KMS-11 (cell line): ENCODE measurements around the gene TJP3.

ENCODE experiments used
- H2AFZ ChIP-seq: fragments of 200-600 bp; sonication (generic); 2 replicates; pipeline ENCODE4 v1.6.1; 2016; ENCODE audit warnings: antibody characterized with exemption, mixed run types, low read depth
- H3K27ac ChIP-seq: fragments of 200-600 bp; sonication (generic); 2 replicates; pipeline ENCODE4 v1.6.1; 2016; ENCODE audit warnings: mild to moderate bottlenecking, mixed run types
- H3K27me3 ChIP-seq: fragments of 200-600 bp; sonication (generic); 2 replicates; pipeline ENCODE4 v1.6.1; 2017; ENCODE audit warnings: mild to moderate bottlenecking, low read depth, mixed run types, moderate library complexity; ENCODE audit not compliant: insufficient read depth
- H3K36me3 ChIP-seq: fragments of 200-600 bp; sonication (generic); 2 replicates; pipeline ENCODE4 v1.6.1; 2017; ENCODE audit warnings: mild to moderate bottlenecking, mixed run types; ENCODE audit not compliant: insufficient read depth
- H3K4me1 ChIP-seq: fragments of 200-600 bp; sonication (generic); 2 replicates; pipeline ENCODE4 v1.6.1; 2016; ENCODE audit warnings: mild to moderate bottlenecking, low read depth, mixed run types; ENCODE audit not compliant: poor library complexity, severe bottlenecking
- H3K4me2 ChIP-seq: fragments of 200-600 bp; sonication (generic); 2 replicates; pipeline ENCODE4 v1.7.0; 2016; ENCODE audit warnings: mild to moderate bottlenecking, mixed run types
- H3K4me3 ChIP-seq: fragments of 200-600 bp; sonication (generic); IDR thresholded peaks from 2 replicates; pipeline ENCODE4 v1.6.1; 2017; ENCODE audit warnings: low read depth, low read length, mixed read lengths; ENCODE audit not compliant: insufficient read depth
- H3K79me2 ChIP-seq: fragments of 200-600 bp; sonication (generic); 2 replicates; pipeline ENCODE4 v1.6.1; 2016; ENCODE audit warnings: low read depth, mixed run types; ENCODE audit not compliant: insufficient read depth
- H3K9ac ChIP-seq: fragments of 200-600 bp; sonication (generic); 2 replicates; pipeline ENCODE4 v1.6.1; 2016; ENCODE audit warnings: mild to moderate bottlenecking, mixed run types
- H4K20me1 ChIP-seq: fragments of 200-600 bp; sonication (generic); 2 replicates; pipeline ENCODE4 v1.6.1; 2016; ENCODE audit warnings: mild to moderate bottlenecking, mixed run types; ENCODE audit not compliant: insufficient read depth
- TF ChIP-seq, protein P1 (sequence below): fragments of 200-600 bp; sonication (generic); conservative IDR thresholded peaks from 2 replicates; pipeline ENCODE4 v1.6.1; 2017; ENCODE audit warnings: low read depth, mild to moderate bottlenecking, antibody characterized with exemption, low read length, moderate library complexity, mixed read lengths

The TJP3 gene

DNA sequence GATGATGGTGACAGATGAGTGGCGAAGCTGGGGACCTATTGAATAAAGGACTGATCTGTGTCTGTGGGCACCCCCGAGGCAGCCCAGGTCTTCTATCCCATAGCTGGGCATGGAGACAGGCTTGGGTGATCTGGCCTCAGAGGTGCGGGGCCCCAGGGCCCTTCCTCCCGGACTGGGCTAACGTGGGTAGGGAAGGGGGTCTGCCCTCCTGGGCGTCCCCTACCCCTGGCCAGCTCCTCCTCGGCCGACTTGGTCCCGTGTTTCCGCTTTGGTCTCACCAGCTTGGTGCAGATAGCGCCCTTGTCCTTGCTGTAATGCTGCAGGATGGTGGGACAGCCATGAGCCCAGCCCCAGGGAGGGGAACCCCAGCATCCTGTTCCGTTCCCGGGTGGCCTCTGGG, 74.7 kb downstream of the TJP3 start:
- H3K36me3 ChIP-seq, result no peaks in the 10 kb centered on the region
- no peak overlapping the region for H3K27ac ChIP-seq
- no peak overlapping the region for H3K9ac ChIP-seq
- TF ChIP-seq, protein P1, sequence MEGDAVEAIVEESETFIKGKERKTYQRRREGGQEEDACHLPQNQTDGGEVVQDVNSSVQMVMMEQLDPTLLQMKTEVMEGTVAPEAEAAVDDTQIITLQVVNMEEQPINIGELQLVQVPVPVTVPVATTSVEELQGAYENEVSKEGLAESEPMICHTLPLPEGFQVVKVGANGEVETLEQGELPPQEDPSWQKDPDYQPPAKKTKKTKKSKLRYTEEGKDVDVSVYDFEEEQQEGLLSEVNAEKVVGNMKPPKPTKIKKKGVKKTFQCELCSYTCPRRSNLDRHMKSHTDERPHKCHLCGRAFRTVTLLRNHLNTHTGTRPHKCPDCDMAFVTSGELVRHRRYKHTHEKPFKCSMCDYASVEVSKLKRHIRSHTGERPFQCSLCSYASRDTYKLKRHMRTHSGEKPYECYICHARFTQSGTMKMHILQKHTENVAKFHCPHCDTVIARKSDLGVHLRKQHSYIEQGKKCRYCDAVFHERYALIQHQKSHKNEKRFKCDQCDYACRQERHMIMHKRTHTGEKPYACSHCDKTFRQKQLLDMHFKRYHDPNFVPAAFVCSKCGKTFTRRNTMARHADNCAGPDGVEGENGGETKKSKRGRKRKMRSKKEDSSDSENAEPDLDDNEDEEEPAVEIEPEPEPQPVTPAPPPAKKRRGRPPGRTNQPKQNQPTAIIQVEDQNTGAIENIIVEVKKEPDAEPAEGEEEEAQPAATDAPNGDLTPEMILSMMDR, result no peak
- H3K4me1 ChIP-seq, result no peaks in the 10 kb centered on the region
- no peak overlapping the region for H3K4me2 ChIP-seq
- H3K79me2 ChIP-seq, result no peaks in the 10 kb centered on the region
- H2AFZ ChIP-seq, result no peak overlapping the region
- no peak overlapping the region for H3K4me3 ChIP-seq
- peaks cover 47% of the 10 kb centered on the region for H3K27me3 ChIP-seq
- H4K20me1 ChIP-seq, result no peaks in the 10 kb centered on the region

DNA sequence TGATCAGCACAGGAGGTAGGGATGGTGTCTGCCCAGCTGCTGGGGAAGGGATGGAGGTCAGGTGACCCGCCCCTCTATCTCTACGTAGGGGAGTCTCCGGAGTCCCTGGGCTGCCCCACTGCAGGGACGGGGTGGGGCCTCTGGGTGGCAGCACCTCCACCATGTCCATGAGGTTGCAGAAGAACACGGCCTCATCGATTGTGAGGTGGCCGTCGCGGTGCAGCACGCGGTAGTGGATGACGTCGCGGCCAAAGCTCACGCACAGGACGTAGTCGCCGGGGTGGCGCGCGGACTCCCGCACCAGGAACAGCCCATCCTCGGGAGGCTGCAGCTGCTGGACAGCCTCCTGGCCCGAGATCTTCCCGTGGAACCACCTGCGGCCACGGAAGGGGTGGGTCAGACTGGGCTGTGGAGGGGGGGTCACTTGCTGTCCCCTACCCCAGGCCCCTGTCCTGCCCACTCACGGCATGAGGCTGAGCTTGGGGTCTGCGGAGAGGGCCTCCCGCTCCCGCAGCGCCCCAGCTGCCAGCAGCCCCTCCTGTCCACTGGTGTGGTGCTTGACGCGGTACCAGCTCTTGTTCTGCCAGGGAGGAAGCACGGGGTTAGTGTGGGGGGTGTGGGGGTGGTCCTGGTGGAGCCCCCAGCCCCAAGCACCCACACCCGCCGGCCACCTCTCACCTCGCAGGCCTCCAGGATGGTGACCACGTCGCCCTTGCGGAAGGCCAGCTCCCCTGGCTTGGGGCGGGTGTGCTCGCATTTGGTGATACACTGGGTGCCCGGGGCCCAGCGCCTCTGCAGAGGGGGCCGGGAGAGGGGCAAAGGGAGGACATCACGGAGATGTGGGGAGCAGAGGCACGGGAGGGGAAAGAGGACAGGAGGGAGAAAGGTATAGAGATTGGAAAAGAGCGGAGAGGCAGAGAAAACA, 75.7 kb downstream of the TJP3 start:
- Histone ChIP-seq H3K4me1 (no peaks in the 10 kb centered on the region), H3K4me2 (no peak overlapping the region), H3K27ac (no peak overlapping the region), H3K9ac (no peak overlapping the region), H3K4me3 (no peak overlapping the region), H2AFZ (no peak overlapping the region), H3K79me2 (no peaks in the 10 kb centered on the region), H4K20me1 (no peaks in the 10 kb centered on the region), H3K36me3 (no peaks in the 10 kb centered on the region), H3K27me3 (peaks cover 49% of the 10 kb centered on the region)
- TF ChIP-seq, protein P1, result no peak

DNA sequence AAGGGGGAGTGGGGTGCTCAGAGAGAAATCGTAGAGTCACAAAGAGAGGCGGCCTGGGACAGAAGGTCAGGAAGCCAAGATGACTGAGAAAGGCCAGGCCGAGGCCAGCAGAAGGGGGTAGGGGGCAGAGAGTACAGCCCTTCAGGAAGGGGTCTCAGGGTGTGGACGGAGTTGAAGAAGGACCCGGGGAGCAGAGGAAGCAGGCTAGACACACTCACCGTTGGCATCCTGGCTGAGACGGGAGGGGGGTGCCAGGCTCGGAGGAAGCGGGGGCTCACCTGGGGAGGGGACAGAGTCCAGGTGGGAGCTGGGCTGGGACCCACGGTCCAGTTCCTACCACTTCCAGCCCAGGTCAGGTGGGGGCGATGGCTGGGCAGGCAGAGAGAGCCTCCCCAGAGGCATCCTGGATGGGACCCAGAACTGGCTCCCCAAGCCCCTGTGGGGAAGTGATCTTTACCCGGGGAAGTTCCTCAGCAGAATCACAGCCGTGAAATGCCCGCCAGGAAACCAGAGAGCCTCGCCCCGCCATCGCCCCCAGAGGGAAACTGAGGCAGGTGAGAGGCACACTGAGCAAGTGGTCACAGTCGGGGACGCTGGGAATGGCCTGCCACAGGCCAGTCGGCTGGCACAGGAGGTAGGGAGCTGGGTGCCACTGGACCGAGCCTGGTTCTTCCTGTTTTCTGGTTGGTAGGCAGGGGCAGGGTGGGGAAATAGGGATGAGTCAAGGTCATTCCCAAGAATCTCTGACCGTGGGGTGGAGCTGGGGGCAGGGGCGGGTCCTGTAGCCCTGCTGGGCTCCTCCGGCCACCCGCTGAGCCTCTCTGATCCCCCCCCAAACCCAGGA, 76.6 kb downstream of the TJP3 start:
- no peak overlapping the region for H3K4me2 ChIP-seq
- H3K4me1 ChIP-seq, result no peaks in the 10 kb centered on the region
- H2AFZ ChIP-seq, result no peak overlapping the region
- TF ChIP-seq, protein P1, result no peak
- H4K20me1 ChIP-seq, result no peaks in the 10 kb centered on the region
- no peaks in the 10 kb centered on the region for H3K79me2 ChIP-seq
- H3K9ac ChIP-seq, result no peak overlapping the region
- H3K36me3 ChIP-seq, result no peaks in the 10 kb centered on the region
- no peak overlapping the region for H3K27ac ChIP-seq
- H3K27me3 ChIP-seq, result peaks cover 55% of the 10 kb centered on the region
- no peak overlapping the region for H3K4me3 ChIP-seq

DNA sequence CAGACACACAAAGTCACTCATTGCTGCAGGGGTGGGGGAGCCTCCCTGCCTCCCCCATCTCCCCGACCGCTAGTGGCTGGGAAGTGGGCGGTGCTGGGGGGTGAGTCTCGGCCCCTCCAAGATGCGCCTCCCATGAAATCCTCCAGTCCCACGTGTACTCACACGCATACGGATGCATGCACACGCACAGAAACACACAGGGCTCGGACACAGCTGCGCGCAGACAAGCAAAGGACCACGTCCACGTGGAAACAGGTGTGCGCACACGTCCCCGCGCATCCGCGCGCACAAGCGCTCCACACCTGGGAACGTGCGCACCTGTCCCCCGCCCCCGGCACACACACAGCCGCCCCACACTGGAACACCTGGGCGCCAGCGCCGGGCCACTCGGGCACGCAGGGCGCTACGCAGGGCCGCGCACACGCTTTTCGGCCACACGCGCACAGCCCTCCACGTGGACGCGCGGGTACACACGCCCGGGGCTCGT, 77.3 kb downstream of the TJP3 start:
- H3K27ac ChIP-seq, result no peak overlapping the region
- no peak overlapping the region for H3K4me2 ChIP-seq
- H3K4me3 ChIP-seq, result no peak overlapping the region

More for the DNA sequence above, 77.3 kb downstream of the TJP3 start:
- Histone ChIP-seq H3K9ac (no peak overlapping the region), H3K4me1 (no peaks in the 10 kb centered on the region), H2AFZ (no peak overlapping the region), H3K27me3 (peaks cover 58% of the 10 kb centered on the region), H3K36me3 (no peaks in the 10 kb centered on the region), H3K79me2 (no peaks in the 10 kb centered on the region), H4K20me1 (no peaks in the 10 kb centered on the region)
- TF ChIP-seq, protein P1, result no peak
